SK-N-DZ (cell line): ENCODE measurements around the gene MRPL23.

Experiments used
- DNase-seq: peaks from one replicate; pipeline ENCODE4 v3.0.0-alpha.2; 2015; ENCODE audit warnings: low spot score

The MRPL23 gene

DNA sequence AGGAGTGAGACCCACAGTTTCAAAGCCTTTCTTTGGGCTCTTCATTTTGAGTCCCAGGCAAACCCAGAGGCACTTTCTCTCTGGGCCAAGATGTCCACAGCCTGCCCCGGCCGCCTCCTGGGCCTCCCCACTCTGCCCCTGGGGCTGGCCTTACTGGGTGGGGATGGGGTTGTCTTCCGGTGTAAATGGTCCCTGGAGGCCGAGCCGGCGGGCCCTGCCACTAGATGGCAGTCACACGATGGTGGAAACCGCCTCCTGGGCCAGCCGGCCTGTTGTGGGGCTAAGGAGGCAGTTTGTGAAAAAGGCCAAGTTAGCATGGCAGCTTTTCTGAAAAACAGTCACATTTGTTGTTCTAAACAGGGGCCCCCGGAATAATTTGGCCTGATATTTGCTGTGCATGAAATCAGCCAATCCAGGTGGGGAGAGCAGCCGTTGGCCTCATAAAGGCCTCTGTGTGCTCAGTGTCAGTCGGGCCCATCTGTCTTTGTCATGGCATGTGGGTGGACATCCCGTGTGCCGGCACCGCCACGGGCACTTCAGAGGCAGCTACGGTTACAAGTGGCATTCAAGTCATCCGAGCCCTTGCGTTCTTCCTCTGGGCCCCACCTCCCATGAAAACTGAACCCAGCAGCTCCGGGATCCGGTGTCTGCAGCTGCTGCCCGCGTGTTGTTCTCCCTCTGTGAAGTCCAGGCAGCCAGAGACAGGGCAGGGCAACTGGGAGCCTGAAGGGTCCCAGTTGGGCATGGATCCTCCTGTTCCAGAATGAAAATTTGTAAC, 6.5 kb downstream of the MRPL23 start:
- no peak for DNase-seq

DNA sequence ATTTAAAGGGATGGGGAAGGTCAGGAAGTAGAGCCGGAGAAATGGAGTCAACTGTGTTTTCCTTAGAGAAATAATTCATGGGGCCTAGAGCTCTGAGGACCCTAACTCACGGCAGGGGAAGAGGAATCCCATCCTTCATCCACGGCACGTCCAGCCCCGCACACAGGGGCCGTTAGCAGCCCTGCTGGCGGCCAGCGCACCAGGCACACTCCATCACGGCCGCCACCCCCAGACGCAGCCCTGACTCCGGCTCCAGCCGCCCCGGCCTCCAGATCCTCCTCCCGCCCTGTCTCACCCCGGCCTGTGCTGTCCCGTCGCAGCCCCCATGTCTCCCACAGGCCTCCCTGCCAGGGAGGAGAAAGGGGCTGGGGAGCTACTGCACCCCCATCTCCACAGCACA, 11.2 kb downstream of the MRPL23 start:
- DNase-seq: no peak

GRCh38 chr11:1959786-1960185, 12.7 kb downstream of the MRPL23 start:
- DNase-seq: no peak

- DNase-seq: no peak
Observed at GRCh38 chr11:1963864-1964263, 16.7 kb downstream of the MRPL23 start.

DNA sequence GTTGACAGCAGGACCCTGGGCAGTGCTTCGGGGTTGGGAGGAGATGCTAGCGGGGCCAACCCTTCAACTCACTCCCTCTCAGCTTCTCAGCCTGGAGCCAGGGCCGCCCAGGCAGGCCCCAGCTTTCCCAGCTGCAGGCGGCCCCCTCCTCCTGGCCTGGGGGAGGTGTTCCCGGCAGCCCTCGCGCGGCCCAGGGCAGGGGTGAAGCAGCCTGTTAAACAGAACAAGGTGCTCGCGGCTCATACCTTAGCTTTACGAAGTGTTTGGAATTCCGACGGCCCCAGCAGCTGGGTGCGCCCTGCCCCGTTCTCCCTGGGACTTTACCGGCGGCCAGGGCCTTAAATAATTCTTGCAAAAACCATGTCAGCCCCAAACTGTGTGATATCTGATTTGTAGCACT, 17.2 kb downstream of the MRPL23 start:
- DNase-seq: no peak

DNA sequence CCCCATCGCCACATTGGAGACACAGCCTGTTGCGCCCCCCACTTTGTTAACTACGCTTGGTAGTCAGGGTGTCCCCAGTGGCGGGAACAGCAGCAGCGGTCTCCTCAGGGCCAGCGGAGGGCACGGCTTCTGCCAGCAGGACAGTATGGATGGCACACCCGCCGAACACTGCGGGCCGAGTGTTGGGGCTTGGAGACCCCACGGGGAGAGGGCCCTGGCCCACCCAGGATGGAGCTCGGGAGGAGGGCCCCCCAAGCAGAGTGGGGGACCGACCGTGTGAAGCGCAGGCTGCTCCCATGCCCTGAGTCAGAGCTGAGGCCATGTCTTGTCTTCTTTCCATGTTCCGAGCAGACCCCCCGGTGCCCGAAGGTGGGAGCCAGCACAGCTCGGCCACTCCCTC, 17.8 kb downstream of the MRPL23 start:
- DNase-seq: no peak

DNA sequence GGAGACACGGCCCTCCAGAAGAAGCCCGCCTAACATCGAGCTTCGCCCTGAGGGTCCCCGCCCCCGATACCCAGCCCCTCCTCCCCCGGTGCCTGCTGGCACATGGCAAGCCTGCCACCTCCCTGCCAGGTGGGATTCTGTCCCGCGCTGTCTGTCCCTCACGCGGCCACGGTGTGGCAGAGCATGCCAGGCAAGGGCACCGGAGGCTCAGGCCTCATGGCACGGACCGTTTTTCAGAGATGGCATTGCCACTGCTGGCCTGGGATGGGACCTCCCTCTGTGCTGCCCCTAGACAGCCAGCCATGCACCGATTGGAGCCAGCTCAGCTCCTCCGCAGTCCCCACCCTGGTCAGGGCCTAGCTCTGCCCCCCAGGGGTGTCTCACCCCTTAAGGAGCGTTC, 19.4 kb downstream of the MRPL23 start:
- DNase-seq: no peak

DNA sequence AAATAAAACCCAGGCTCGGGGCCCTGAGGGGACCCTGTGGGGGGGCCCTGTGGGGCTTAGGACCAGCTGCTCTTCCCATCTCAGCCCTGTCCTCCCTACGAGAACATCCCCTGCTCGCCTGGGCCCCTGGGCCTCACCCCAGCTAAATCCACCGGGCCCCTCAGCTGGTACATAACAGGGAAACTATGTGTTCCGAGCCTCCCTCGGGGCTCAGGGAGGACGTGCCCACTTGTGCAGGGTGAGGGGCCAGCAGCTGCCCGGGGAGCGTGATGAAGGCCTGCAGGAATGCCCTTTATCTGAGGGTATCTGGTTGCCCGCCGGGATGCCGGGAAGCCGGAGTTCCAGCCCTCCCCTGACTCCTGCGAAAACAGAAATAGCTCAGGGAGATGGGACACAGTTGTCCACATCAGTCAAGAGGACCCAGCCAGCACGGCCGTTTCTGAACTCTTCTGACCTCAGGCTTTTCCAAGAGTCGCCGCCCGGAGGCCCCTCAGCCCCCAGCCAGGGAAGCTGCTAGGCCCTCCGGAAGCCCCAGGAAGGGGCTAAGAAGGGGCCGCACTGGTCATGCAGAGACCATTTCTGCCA, 20.6 kb downstream of the MRPL23 start:
- DNase-seq: no peak

DNA sequence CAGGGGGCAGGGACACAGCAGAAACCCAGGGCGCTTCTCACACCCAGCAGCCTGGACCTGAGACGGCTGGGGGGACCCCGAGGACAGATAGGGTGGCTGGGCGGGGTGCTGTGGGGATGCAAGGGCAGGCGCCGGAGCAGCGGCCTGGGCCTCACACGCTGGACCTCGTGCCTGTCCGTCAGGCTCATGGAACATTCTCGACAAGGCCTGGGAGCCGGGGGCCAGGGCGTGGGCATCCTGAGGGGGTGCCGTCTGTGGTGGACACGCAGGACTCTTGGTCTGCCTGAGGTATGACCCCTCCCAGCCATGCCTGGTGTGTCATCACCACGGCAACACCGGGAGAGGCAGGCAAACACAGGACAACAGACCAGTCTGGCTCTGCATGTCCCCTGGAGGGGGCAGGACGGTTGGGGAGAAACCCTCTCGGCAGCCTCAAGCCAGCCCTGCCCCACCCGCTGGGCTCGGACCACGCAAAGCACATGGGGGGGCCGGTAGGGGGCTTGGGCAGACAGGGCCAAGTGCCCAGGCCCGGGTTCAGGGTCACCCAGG, 21.4 kb downstream of the MRPL23 start:
- DNase-seq: no peak

DNA sequence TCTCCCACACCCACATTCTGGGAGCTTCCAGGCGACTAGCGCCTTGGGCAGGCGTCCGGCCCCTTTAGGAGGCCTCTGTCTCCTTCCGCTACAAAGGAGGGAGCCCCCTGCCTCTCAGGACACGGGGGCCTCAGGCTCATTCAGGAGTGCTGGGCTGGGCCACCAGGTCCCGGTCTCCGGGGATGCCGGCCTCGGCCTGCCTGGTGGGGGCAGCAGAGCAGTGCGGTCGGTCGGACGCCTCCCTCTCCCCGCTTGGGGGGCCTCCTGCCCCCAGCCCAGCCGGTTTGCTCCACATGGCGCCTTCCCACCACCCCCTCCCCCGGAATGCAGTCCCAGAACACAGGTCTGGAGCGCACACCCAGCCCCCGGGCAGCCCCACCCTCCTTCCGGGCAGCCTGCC, 21.9 kb downstream of the MRPL23 start:
- DNase-seq: no peak

GRCh38 chr11:1969776-1970175, 22.6 kb downstream of the MRPL23 start:
- DNase-seq: no peak

DNA sequence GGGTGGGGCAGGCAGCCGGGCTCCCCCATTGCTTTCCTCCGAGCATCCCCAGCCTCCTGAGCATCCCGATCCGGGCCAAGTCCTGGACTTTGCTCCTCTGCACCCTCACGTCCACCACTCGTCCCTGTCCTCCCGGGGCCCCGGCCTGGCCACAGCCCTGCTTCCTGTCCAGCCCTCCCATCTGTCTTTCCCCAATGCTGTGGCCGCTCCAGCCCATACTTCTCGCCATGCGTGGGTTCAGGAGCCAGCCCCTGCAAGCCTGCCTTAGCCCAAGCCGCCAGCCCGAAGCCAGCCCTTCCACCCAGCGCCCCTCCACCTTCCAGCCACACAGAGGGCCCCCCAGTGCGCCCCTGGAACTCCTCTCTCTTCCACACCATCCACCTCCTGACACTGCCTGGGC, 23.8 kb downstream of the MRPL23 start:
- peak; percentile 0 for DNase-seq

DNA sequence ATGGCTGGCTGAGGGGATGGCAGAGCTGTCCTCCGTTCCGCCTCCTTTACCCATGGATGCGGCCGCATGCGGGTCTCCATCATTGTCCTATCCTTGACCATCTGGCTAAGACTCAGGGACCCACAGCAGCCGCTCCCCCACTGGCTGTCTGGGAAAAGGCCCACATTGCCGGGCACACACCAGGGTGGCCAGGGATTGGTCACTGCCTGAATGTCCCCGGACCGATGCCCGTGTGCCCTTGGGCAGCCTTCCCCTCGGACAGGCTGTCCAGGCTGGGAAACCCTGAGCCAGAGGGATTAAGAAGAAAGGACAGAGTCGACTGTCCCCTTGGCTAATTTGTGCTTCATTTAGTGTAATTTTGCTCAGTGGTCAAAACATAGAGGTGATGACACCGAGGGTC, 28.1 kb downstream of the MRPL23 start:
- no peak for DNase-seq

GRCh38 chr11:1978720-1979473, 31.8 kb downstream of the MRPL23 start:
- no peak for DNase-seq

- no peak for DNase-seq
Observed at GRCh38 chr11:1979607-1980006, 32.5 kb downstream of the MRPL23 start.

DNA sequence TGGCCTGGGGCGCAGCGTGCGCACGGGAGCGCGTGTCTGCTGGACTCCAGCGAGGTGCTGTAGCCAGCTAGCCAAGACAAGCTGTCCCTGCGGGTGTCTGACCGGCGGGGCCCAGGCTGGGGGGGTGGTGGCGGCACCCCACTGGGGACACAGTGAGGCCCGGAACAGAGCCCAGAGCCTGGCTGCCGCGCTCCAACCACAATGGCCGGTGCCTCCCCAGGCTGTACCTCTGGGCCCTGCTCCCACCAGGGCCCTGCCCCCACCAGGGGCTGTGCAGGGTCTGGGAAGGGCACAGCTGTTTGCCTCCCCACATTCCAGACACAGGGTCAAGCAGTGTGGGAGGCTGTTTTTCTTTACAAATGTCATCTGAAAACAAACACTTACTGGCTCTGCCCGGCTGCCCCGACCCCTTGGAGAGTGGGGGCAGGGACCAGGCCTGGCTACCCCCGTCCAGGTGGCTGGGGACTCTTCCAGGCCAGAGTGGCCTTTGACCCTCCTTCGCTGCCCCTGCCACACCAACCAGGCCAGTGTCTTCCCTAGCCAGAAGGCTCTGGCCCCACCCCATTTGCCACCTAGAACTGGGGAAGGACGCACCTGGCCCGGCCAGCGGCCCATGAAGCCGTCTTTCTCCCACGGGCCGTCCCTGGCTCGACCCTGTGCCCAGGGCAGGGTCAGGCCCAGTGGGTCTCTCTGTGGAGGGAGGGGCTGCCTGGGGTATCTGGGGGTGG, 35.9 kb downstream of the MRPL23 start:
- no peak for DNase-seq

GRCh38 chr11:1983601-1983961, 36.4 kb downstream of the MRPL23 start:
- peak; percentile 0 for DNase-seq

- no peak for DNase-seq
Observed at GRCh38 chr11:1987024-1987423, 39.9 kb downstream of the MRPL23 start.

DNA sequence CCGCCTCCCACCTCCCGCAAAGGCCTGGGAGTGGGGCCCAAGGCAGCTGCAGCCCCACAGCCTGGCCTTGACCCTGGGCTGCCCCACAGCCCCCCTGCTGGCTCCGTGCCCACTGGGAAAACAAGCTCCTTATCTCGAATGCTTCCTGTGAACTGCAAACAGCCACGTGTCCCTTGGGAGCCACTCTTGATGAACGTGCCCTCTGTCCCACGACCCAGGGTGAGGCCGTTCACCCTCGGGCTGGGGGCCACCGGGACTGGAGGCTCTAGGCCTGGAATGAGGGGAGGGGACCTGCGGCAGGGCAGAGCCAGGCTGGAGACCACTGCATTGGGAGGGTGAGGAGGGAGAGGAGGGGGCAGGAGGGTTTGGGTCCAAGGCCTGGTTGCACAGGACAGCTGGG, 41.0 kb downstream of the MRPL23 start:
- no peak for DNase-seq

- peak; percentile 2 for DNase-seq
Observed at GRCh38 chr11:1988667-1989317, 41.7 kb downstream of the MRPL23 start.

DNA sequence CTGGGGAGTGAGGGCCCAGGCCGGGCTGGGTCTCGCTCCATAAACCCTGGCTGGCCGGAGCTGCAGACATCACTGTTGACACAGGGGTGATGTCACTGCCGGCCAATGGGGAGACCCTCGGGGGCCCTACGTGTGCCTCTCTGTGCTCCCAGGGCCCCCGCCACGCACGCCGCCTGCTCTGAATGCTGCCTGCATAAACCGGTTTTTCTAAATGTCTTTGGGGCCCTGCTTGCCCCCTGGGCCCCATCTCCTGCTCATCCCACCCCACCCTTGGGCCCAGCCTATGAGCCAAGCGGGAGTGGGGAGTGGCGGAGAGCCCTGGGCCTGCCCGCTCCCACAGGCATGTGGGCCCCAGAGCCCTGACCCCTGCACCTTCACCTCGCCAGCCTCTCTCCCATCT, 42.8 kb downstream of the MRPL23 start:
- DNase-seq: no peak
